Fibroblast of the aortic adventitia (primary cell): Measurements from ENCODE around the gene PPP1R12A. TPM values are rescaled to one million over a fixed set of nuclear protein-coding genes. Genes with fewer than 3 reads are reported as not detected.
A peak's percentile ranks its signal among the peaks of the same experiment; 100 is the strongest.

ENCODE experiments used
- DNase-seq: peaks from one replicate; pipeline ENCODE4 v3.0.0-alpha.2; 2010; ENCODE audit warnings: low read depth
- H3K4me3 ChIP-seq: 2 replicates; pipeline ENCODE4 v1.5.1; 2011; ENCODE audit warnings: low read depth, mild to moderate bottlenecking, control low read depth, low read length, moderate library complexity
- total RNA-seq: library from RNA; depleted of rRNA; stranded (reverse); fragments of >200 nt; gene quantifications from 2 replicates; pipeline ENCODE4 v1.2.3, GENCODE V29; 2012; ENCODE audit warnings: low replicate concordance
- TF ChIP-seq, protein P1 (sequence below): IDR thresholded peaks from 2 replicates; pipeline ENCODE4 v1.5.1; 2011; ENCODE audit warnings: mild to moderate bottlenecking, low read length, control low read depth, inconsistent platforms; ENCODE audit not compliant: insufficient read depth

Gene PPP1R12A
- total RNA-seq, 1 donor = 119 TPM

DNA sequence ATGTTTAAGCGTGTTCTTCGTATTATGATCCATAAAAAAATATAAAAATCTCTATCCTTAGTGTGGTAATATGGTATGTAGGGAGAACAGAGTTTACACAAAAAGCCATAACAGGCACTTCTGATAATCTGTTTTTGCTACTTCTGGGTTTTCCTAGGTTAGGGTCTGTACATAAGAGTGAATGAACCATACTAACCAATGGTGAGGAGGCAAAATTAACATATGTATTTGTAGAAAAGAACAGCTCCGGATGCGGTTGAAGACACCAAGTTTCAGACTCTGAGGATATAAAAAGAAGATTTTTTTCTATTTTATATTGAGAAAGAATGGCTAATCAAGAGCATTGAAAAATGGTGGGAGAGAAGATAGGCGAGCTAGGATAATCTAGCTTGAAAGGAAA is 40.2 kb upstream of the PPP1R12A start:
- no peak for DNase-seq
- TF ChIP-seq, protein P1, sequence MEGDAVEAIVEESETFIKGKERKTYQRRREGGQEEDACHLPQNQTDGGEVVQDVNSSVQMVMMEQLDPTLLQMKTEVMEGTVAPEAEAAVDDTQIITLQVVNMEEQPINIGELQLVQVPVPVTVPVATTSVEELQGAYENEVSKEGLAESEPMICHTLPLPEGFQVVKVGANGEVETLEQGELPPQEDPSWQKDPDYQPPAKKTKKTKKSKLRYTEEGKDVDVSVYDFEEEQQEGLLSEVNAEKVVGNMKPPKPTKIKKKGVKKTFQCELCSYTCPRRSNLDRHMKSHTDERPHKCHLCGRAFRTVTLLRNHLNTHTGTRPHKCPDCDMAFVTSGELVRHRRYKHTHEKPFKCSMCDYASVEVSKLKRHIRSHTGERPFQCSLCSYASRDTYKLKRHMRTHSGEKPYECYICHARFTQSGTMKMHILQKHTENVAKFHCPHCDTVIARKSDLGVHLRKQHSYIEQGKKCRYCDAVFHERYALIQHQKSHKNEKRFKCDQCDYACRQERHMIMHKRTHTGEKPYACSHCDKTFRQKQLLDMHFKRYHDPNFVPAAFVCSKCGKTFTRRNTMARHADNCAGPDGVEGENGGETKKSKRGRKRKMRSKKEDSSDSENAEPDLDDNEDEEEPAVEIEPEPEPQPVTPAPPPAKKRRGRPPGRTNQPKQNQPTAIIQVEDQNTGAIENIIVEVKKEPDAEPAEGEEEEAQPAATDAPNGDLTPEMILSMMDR = no peak
- H3K4me3 ChIP-seq = no peak overlapping the region

- H3K4me3 ChIP-seq = no peak overlapping the region
- TF ChIP-seq, protein P1 = no peak
- DNase-seq = no peak
Measured at GRCh38 chr12:79973801-79974200, 38.9 kb upstream of the PPP1R12A start.

DNA sequence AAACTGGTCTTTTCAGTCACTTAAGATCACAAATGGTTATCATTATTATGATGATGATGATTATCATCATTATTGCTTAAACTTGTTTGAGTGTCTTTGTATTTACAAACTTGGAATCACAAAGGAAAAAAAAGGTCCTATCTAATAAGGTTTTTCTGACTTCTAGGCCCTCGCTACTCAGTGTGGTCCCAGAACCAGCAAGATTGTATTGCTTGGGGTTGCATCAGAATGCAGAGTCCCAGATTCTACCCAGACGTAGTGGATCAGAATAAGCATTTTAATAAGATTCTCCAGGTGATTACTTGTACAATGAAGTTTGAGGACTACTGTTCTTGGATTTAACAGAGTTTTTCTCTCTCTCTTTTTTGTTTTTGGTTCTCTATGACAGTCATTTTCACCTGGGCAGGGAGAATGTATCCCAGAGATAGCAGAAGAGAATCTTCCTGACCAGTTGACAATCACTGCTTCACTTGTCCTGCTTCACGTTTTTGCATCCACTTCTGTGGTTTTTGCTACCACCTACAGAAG is 29.3 kb upstream of the PPP1R12A start:
- TF ChIP-seq, protein P1 = no peak
- no peak overlapping the region for H3K4me3 ChIP-seq
- peak; percentile 29 for DNase-seq

DNA sequence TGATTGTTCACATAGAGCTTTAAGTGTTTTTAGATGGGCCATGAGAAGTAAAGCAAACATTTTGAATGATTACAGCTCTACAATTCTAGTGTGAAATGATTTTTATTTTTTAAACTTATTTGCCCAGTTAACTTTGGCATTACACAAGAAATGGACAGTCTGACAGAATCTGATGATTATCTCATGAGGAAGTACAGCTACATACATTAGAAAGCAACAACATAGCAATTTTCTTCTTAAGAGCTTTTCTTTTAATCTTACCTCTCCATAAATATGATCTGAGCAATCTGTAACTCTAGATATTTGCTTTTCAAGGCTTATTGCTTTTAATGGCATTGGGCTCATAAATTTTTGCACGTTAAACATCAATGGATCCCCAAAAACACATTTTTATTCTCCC is 26.5 kb upstream of the PPP1R12A start:
- H3K4me3 ChIP-seq = no peak overlapping the region
- TF ChIP-seq, protein P1 = no peak

GRCh38 chr12:79959484-79959883 is 24.6 kb upstream of the PPP1R12A start:
- DNase-seq = peak; percentile 44
- no peak overlapping the region for H3K4me3 ChIP-seq
- TF ChIP-seq, protein P1 = no peak

More for the DNA sequence above, 26.5 kb upstream of the PPP1R12A start:
- no peak for DNase-seq

DNA sequence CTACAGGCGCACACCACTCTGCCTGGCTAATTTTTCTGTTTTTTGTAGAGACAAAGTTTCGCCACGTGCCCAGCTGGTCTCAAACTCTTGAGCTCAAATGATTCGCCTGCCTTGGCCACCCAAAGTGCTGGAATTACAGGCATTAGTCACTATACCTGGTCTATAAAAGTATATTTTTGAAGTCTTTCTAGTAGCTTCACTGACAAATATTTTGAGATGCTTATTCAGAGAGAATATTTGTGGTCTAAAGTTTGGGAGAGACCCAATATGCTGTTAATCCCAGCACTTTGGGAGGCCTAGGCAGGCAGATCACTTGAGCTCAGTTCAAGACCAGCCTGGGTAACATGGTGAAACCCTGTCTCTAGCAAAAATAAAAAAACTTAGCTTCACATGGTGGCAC is 22.0 kb upstream of the PPP1R12A start:
- TF ChIP-seq, protein P1 = no peak
- no peak overlapping the region for H3K4me3 ChIP-seq
- DNase-seq = no peak

DNA sequence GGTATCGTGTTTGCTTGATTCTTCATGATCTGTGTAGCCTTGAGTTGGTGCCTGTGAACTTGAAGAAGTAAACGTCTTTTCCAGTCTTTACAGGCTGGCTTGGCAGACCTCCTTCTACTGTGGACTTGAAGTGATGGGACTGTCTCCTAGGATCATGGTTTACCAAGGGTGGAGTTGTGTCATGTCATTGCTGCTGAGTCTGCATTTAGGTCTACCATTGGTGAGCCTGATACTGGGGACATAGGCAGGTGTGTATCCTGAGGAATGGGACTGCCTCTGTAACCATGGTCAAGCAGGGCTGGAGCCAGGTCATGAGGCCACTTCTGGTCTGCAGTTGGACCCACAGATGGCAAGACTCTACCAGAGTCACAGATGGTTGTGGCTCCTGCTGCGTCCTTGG is 20.7 kb upstream of the PPP1R12A start:
- no peak for DNase-seq
- TF ChIP-seq, protein P1 = no peak
- H3K4me3 ChIP-seq = no peak overlapping the region
